ENCODE results near the gene STX10.

The STX10 gene

DNA sequence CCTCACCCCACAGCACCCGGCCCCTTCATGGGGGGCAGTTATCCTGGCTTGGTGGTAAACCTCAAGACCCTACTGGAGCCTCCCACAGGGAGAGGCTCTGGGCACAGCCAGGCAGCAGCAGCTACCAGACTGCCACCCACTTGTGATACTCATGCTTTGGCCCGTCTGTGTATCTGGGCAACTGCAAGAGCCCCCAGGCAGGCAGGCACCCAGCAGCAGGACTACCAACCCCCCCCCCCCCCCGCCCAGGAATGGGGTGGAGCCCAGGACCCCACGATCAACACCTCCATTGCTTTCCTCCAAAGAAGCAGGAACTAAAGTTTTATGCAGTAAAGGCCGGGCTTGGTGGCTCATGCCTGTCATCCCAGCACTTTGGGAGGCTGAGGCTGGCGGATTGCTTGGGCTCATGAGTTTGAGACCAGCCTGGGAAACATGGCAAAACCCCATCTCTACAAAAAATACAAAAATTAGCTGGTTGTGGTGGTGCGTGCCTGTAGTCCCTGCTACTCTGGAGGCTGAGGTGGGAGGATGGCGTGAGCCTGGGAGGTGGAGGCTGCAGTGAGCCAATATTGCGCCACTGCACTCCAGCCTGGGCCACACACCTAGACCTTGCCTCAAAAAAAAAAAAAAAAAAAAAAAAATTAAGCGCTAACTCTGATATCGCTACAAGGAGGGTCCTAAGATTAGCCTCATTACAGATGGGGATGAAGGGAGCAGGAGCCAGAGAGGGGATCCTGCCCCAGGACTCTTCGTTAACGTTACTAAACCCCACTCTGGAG lies 46.4 kb downstream of the STX10 start:
- no peak for DNase-seq (ENCODE audit: low read depth)
- H3K4me3 ChIP-seq (replicated peaks; ENCODE audit: low read depth, low read length): no peak overlapping the region
- TF ChIP-seq, protein P1, sequence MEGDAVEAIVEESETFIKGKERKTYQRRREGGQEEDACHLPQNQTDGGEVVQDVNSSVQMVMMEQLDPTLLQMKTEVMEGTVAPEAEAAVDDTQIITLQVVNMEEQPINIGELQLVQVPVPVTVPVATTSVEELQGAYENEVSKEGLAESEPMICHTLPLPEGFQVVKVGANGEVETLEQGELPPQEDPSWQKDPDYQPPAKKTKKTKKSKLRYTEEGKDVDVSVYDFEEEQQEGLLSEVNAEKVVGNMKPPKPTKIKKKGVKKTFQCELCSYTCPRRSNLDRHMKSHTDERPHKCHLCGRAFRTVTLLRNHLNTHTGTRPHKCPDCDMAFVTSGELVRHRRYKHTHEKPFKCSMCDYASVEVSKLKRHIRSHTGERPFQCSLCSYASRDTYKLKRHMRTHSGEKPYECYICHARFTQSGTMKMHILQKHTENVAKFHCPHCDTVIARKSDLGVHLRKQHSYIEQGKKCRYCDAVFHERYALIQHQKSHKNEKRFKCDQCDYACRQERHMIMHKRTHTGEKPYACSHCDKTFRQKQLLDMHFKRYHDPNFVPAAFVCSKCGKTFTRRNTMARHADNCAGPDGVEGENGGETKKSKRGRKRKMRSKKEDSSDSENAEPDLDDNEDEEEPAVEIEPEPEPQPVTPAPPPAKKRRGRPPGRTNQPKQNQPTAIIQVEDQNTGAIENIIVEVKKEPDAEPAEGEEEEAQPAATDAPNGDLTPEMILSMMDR (IDR thresholded peaks at IDR 0.05; ENCODE audit: low read length, missing control alignments): no peak

- TF ChIP-seq, protein P1 (IDR thresholded peaks at IDR 0.05; ENCODE audit: low read length, missing control alignments): no peak
- peak within 1 kb of the TSS; percentile 35 for H3K4me3 ChIP-seq (replicated peaks; ENCODE audit: low read depth, low read length)
- peak; percentile 65 for DNase-seq (ENCODE audit: low read depth)
Measured at GRCh38 chr19:13102666-13103580, 47.3 kb downstream of the STX10 start, which contains the start of gene LYL1. Gene LYL1, minus strand, starts transcription at chr19:13102858. Its CDS starts 1,687 bp downstream, at chr19:13101171.

GRCh38 chr19:13102416-13102665 lies 47.8 kb downstream of the STX10 start:
- TF ChIP-seq, protein P1 (IDR thresholded peaks at IDR 0.05; ENCODE audit: low read length, missing control alignments): no peak
- peak overlapping the region; percentile 35 for H3K4me3 ChIP-seq (replicated peaks; ENCODE audit: low read depth, low read length)
- no peak for DNase-seq (ENCODE audit: low read depth)

DNA sequence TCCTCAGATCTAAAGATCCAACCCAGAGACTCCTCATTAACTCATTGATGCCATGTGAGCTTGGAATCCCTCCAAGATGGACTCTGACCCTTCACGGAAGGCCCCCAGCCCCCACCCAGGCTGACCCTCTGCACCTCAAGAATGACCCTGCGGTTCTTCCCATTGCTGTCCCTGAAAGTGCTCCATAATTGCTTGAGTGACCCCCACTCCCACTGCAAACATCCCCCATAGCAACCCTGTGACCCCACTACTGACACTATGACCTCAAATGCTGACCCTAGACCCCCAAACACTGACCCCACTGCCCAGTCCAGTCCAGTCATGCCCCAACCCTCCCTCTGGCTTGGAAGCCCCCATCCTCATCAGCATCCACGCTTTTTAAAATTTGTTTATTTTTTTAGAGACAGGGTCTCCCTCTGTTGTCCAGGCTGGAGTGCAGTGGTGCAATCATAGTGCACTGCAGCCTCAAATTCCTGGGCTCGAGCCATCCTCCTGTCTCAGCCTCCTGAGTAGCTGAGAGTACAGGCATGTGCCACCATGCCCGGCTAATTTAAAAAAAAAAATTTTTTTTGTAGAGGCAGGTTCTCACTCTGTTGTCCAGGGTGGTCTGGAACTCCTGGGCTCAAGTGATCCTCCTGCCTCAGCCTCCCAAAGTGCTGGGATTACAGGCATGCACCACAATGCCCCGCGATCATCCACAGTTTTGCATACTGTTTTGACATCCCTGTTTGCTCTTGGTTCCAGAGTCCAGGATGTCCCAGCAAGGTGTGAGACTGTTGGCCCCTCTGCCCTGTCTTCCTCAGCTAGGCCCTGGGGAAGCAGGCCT lies 48.4 kb downstream of the STX10 start:
- peak overlapping the region; percentile 35 for H3K4me3 ChIP-seq (replicated peaks; ENCODE audit: low read depth, low read length)
- DNase-seq (ENCODE audit: low read depth): no peak
- TF ChIP-seq, protein P1 (IDR thresholded peaks at IDR 0.05; ENCODE audit: low read length, missing control alignments): no peak

DNA sequence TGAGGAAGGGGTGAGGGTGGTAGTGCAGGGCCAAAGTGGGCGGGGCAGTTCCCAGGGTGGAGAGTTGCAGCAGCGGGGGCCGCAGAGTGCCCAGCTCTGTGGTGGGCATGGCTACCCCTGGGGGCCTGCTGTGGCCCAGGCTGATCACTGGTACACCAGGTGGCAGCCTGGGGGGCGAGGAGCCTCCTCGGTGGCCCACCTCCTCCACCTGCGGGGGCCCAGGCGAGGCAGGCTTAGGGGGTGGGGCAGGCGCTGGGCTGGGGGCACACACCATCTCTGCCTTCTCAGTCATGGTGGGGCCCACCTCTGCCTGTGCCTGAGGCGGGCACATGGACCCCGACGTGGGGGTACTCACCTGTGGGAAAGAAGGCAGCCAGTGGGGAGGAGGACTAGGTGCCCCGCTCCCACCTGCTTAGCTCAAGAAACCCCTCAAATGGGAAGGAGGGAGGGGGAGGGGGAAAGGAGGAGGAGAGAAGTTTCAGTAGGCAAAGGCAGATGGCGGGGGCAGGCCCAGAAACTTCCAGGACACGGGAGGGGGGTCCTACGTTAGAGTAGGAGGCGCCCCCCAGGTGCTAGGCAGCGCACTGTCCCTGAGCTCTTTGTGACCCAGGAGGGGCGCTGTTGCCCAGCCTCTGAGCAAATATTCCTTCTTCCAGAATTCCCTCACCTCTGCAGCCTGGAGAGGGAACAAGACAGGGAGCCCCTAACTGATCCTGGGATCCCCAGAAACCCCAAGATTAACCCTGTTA lies 49.2 kb downstream of the STX10 start:
- TF ChIP-seq, protein P1 (IDR thresholded peaks at IDR 0.05; ENCODE audit: low read length, missing control alignments): peak; percentile 21
- no peak for DNase-seq (ENCODE audit: low read depth)
- no peak overlapping the region for H3K4me3 ChIP-seq (replicated peaks; ENCODE audit: low read depth, low read length)

DNA sequence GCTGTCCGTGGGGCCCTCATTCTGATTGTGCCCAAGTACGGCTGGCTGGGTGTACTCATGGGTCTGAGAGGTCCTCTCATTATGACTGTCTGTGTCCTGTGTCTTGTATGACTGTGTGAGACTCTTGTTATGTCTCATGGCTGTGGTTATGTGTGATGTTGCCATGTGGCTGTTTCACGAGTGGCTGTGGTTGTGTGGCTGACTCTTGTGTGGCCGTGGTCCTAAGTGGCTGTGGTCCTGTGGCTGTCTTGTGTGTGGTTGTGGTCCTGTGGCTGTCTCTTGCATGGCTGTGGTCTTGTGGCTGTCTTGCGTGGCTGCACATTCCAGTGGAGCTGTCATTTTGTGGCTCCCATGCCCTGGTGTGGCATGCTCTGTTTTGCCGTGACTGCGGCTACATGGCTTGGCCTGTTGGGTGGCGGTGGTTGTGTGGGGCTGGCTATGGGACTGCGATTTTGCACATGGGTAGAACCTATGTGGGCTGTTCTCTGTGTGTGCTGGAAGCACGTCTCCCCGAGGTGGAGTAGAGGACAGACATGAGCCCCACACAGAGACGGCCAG lies 50.1 kb downstream of the STX10 start:
- no peak overlapping the region for H3K4me3 ChIP-seq (replicated peaks; ENCODE audit: low read depth, low read length)
- TF ChIP-seq, protein P1 (IDR thresholded peaks at IDR 0.05; ENCODE audit: low read length, missing control alignments): no peak
- DNase-seq (ENCODE audit: low read depth): no peak

All from fibroblast of pulmonary artery (primary cell).